ENCODE results near the gene RTN4RL1. TPM values are rescaled to one million over a fixed set of nuclear protein-coding genes. Genes with fewer than 3 reads are reported as not detected.
A peak's percentile ranks its signal among the peaks of the same experiment; 100 is the strongest.
"Not testable (repeated sequence)": the region's sequence is repeated elsewhere in the genome, so short reads cannot be mapped to it uniquely, and the experiment has no call there.

RTN4RL1 gene
- total RNA-seq, 1 donor from 2014 or later: 0.32 TPM

GRCh38 chr17:2013220-2013993 is 11.7 kb downstream of the RTN4RL1 start:
- intact Hi-C loops (cut with DNase I); DNase-seq (ENCODE audit: low spot score): not testable (repeated sequence)

- DNase-seq (ENCODE audit: low spot score): no peak
- intact Hi-C loops (cut with DNase I): no loop called here
Observed at GRCh38 chr17:2012499-2012898, 12.6 kb downstream of the RTN4RL1 start.

GRCh38 chr17:2011411-2012371 is 13.4 kb downstream of the RTN4RL1 start:
- intact Hi-C loops (cut with DNase I): no loop called here
- DNase-seq (ENCODE audit: low spot score): no peak

- intact Hi-C loops (cut with DNase I): no loop called here
- DNase-seq (ENCODE audit: low spot score): no peak
Observed at GRCh38 chr17:2009737-2010136, 15.4 kb downstream of the RTN4RL1 start.

GRCh38 chr17:2008332-2009126 is 16.6 kb downstream of the RTN4RL1 start:
- intact Hi-C loops (cut with DNase I): no loop called here

GRCh38 chr17:2004435-2004952 is 20.6 kb downstream of the RTN4RL1 start:
- intact Hi-C loops (cut with DNase I): no loop called here
- no peak for DNase-seq (ENCODE audit: low spot score)

More at GRCh38 chr17:2008332-2009126, 16.6 kb downstream of the RTN4RL1 start:
- DNase-seq (ENCODE audit: low spot score): no peak

GRCh38 chr17:2003525-2003924 is 21.6 kb downstream of the RTN4RL1 start:
- intact Hi-C loops (cut with DNase I): no loop called here
- no peak for DNase-seq (ENCODE audit: low spot score)

- intact Hi-C loops (cut with DNase I): no loop called here
- DNase-seq (ENCODE audit: low spot score): no peak
Observed at GRCh38 chr17:2002767-2003329, 22.3 kb downstream of the RTN4RL1 start.

- peak; percentile 83 for DNase-seq (ENCODE audit: low spot score)
- intact Hi-C loops (cut with DNase I): no loop called here
Observed at GRCh38 chr17:1999557-2000251, 25.4 kb downstream of the RTN4RL1 start.

- DNase-seq (ENCODE audit: low spot score): no peak
- intact Hi-C loops (cut with DNase I): no loop called here
Observed at GRCh38 chr17:1997927-1998742, 27.0 kb downstream of the RTN4RL1 start.

- no peak for DNase-seq (ENCODE audit: low spot score)
- intact Hi-C loops (cut with DNase I): no loop called here
Observed at GRCh38 chr17:1997289-1997926, 27.7 kb downstream of the RTN4RL1 start.

GRCh38 chr17:1996800-1997288 is 28.3 kb downstream of the RTN4RL1 start:
- intact Hi-C loops (cut with DNase I): no loop called here
- no peak for DNase-seq (ENCODE audit: low spot score)

- DNase-seq (ENCODE audit: low spot score): no peak
- intact Hi-C loops (cut with DNase I): no loop called here
Observed at GRCh38 chr17:1995907-1996799, 29.0 kb downstream of the RTN4RL1 start.

GRCh38 chr17:1995321-1995892 is 29.7 kb downstream of the RTN4RL1 start:
- intact Hi-C loops (cut with DNase I): no loop called here
- DNase-seq (ENCODE audit: low spot score): no peak

GRCh38 chr17:1994707-1995106 is 30.4 kb downstream of the RTN4RL1 start:
- intact Hi-C loops (cut with DNase I): no loop called here
- DNase-seq (ENCODE audit: low spot score): no peak

- intact Hi-C loops (cut with DNase I): no loop called here
- DNase-seq (ENCODE audit: low spot score): no peak
Observed at GRCh38 chr17:1992541-1992940, 32.6 kb downstream of the RTN4RL1 start.
